Caco-2 (cell line): ENCODE data around the gene WDFY2. TPM values are rescaled to one million over a fixed set of nuclear protein-coding genes. Genes with fewer than 3 reads are reported as not detected.

Experiments
- BruUV-seq: library from RNA; stranded (reverse); fragments of 400-500 nt; replicated peaks from 2 replicates; lab custom pipeline; 2021; lab: Mats Ljungman, UMichigan
- CTCF ChIA-PET: fragments of 300-600 bp; sonication (Branson Sonifier 250); formaldehyde crosslinking; loops from one replicate; lab custom pipeline; 2022; ENCODE audit warnings: antibody characterized with exemption; lab: Charles Lee
- POLR2A ChIA-PET: fragments of 300-600 bp; sonication (Branson Sonifier 250); formaldehyde crosslinking; loops from one replicate; lab custom pipeline; 2022; ENCODE audit warnings: antibody characterized with exemption; lab: Charles Lee
- DNase-seq, 2 experiments: peaks; one replicate each; pipeline versions ENCODE4 v3.0.0 to v3.0.0-alpha.2; 2020 to 2022
- H3K27me3 ChIP-seq: replicated peaks from 2 replicates; pipeline ENCODE4 v1.6.0; 2011; ENCODE audit warnings: low read length; ENCODE audit not compliant: control insufficient read depth, insufficient read depth
- H3K36me3 ChIP-seq: 2 replicates; pipeline ENCODE4 v1.5.1; 2011; ENCODE audit warnings: low read length; ENCODE audit not compliant: control insufficient read depth, insufficient read depth
- H3K4me1 ChIP-seq: fragments of 250-450 bp; sonication (Bioruptor Pico); 2 replicates; pipeline ENCODE4 v1.5.1; 2020; ENCODE audit warnings: mild to moderate bottlenecking
- H3K4me3 ChIP-seq: 2 replicates; pipeline ENCODE4 v1.5.1; 2011; ENCODE audit warnings: low read depth, mild to moderate bottlenecking, control low read depth, low read length
- H3K9me3 ChIP-seq: fragments of 250-450 bp; sonication (Bioruptor Pico); 2 replicates; pipeline ENCODE4 v1.5.1; 2020; ENCODE audit warnings: mild to moderate bottlenecking, moderate library complexity
- H3K27ac Mint-ChIP-seq: one replicate; pipeline ENCODE4 v1.8.0; 2022; ENCODE audit warnings: mixed read lengths; ENCODE audit not compliant: unreplicated experiment
- H3K27me3 Mint-ChIP-seq: one replicate; pipeline ENCODE4 v1.8.0; 2022; ENCODE audit warnings: mixed read lengths; ENCODE audit not compliant: insufficient read depth, unreplicated experiment
- H3K36me3 Mint-ChIP-seq: one replicate; pipeline ENCODE4 v1.8.0; 2022; ENCODE audit warnings: mild to moderate bottlenecking, mixed read lengths; ENCODE audit not compliant: insufficient read depth, unreplicated experiment
- H3K4me1 Mint-ChIP-seq: one replicate; pipeline ENCODE4 v1.8.0; 2022; ENCODE audit warnings: low read depth, mixed read lengths; ENCODE audit not compliant: unreplicated experiment
- H3K4me3 Mint-ChIP-seq: one replicate; pipeline ENCODE4 v1.8.0; 2022; ENCODE audit warnings: mild to moderate bottlenecking, moderate library complexity, mixed read lengths; ENCODE audit not compliant: unreplicated experiment
- H3K9me3 Mint-ChIP-seq: one replicate; pipeline ENCODE4 v1.8.0; 2022; ENCODE audit warnings: mixed read lengths; ENCODE audit not compliant: unreplicated experiment
- intact Hi-C: fragments of 100-400 bp; cut with micrococcal nuclease; formaldehyde crosslinking; loops from one replicate; pipeline ENCODE4 v1.10.0; 2022; ENCODE audit not compliant: unreplicated experiment
- total RNA-seq: library from RNA; stranded (reverse); gene quantifications from 2 replicates; pipeline ENCODE4 v1.2.3, GENCODE V29; 2022
- TF ChIP-seq, protein P1 (sequence below), 2 experiments: fragments of 200-600 bp in 1 of 2; IDR thresholded peaks; 1 replicate in 1 of 2; 2 replicates in 1 of 2; pipeline versions ENCODE4 v1.5.1 to v1.8.0; 2011 to 2022; ENCODE audit warnings: antibody characterized with exemption in 1 of 2, control low read depth in 1 of 2, inconsistent platforms in 1 of 2, low read depth in 1 of 2, low read length in 1 of 2, mild to moderate bottlenecking in 1 of 2, moderate library complexity in 1 of 2; ENCODE audit not compliant: insufficient read depth in 1 of 2, severe bottlenecking in 1 of 2, unreplicated experiment in 1 of 2

The WDFY2 gene
- total RNA-seq, 1 experiment from 2014 or later: 9.2 TPM

DNA sequence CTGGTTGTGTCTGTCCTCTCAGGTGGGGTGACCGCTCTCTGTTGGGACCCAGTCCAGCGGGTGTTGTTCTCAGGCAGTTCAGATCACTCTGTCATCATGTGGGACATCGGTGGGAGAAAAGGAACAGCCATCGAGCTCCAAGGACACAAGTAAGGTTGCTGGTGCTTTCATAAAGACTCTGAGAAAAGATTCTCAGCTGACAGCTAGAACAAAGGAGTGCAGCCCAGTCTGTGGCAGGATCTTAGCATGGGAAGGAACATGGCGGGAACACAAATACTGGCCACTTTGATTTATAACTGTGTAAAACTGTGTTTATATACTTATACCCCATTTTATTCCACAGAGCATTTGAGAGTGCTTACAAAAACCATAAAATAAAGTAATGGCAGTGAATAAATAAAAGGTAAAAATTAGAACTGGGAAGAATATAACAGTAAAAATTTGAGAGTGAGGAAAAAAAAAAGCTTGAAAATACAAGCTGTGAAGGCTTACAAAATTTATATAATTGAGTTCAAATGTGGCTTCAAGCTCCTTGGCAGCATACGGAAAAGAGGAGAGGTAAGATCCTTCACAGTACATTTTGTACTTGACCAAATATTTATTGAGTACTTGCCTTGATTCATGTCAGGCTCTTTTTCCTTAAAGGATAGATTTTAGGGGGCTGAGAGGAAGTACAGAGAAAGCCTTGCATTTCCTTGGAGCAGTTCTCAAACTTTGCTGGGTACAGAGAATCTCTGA lies 154.9 kb downstream of the WDFY2 start:
- H3K27ac Mint-ChIP-seq: no peak overlapping the region

DNA sequence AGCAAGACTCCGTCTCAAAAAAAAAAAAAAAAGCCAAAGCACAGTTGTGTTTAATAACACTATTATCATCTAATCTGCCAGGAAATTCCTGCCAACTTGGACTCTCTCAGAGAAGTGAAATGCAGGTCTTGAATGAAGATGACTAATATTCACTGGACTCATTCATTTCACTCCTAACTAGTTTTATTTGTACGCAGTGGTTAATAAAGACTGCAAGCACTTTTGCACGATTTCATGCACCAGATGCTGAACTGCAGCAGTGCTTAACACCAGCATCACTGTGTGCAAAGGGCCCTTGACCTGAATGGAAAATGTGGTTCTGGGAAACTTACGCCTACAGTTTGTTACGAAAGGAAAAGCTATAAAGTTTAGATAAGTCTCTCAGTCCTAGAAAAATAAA lies 156.4 kb downstream of the WDFY2 start:
- H3K9me3 Mint-ChIP-seq: no peaks in the 10 kb centered on the region
- TF ChIP-seq, protein P1, sequence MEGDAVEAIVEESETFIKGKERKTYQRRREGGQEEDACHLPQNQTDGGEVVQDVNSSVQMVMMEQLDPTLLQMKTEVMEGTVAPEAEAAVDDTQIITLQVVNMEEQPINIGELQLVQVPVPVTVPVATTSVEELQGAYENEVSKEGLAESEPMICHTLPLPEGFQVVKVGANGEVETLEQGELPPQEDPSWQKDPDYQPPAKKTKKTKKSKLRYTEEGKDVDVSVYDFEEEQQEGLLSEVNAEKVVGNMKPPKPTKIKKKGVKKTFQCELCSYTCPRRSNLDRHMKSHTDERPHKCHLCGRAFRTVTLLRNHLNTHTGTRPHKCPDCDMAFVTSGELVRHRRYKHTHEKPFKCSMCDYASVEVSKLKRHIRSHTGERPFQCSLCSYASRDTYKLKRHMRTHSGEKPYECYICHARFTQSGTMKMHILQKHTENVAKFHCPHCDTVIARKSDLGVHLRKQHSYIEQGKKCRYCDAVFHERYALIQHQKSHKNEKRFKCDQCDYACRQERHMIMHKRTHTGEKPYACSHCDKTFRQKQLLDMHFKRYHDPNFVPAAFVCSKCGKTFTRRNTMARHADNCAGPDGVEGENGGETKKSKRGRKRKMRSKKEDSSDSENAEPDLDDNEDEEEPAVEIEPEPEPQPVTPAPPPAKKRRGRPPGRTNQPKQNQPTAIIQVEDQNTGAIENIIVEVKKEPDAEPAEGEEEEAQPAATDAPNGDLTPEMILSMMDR (IDR thresholded peaks at IDR 0.05; ENCODE audit: insufficient read depth in 1 of 2, low read depth in 1 of 2, low read length in 1 of 2, severe bottlenecking in 1 of 2, unreplicated experiment in 1 of 2): no peak
- no peak overlapping the region for H3K4me3 Mint-ChIP-seq
- Histone ChIP-seq H3K36me3 (no peaks in the 10 kb centered on the region), H3K4me1 (no peaks in the 10 kb centered on the region), H3K9me3 (no peaks in the 10 kb centered on the region), H3K4me3 (no peak overlapping the region), H3K27me3 (no peaks in the 10 kb centered on the region)
- no TSS peak for BruUV-seq
- no peak overlapping the region for H3K27ac Mint-ChIP-seq
- ChIA-PET CTCF (no interaction called here), POLR2A (interaction anchor here (0.7 kb wide), 1 partner anchor 287 kb away, joined by 3 read pairs; the partner anchor contains the start of gene INTS6)
- H3K27me3 Mint-ChIP-seq: no peaks in the 10 kb centered on the region
- intact Hi-C loops: no loop called here
- no peak for DNase-seq
- H3K4me1 Mint-ChIP-seq: no peaks in the 10 kb centered on the region
- peaks cover 5% of the 10 kb centered on the region for H3K36me3 Mint-ChIP-seq

More for the DNA sequence above, 154.9 kb downstream of the WDFY2 start:
- intact Hi-C loops: no loop called here
- Mint-ChIP-seq H3K9me3 (no peaks in the 10 kb centered on the region), H3K27me3 (no peaks in the 10 kb centered on the region), H3K4me3 (no peak overlapping the region), H3K36me3 (peaks cover 5% of the 10 kb centered on the region), H3K4me1 (no peaks in the 10 kb centered on the region)
- no peaks in the 10 kb centered on the region for H3K4me1 ChIP-seq
- no peaks in the 10 kb centered on the region for H3K27me3 ChIP-seq
- ChIA-PET POLR2A (no interaction called here), CTCF (no interaction called here)
- H3K9me3 ChIP-seq: no peaks in the 10 kb centered on the region
- no peaks in the 10 kb centered on the region for H3K36me3 ChIP-seq
- no peak for DNase-seq
- TF ChIP-seq, protein P1 (IDR thresholded peaks at IDR 0.05; ENCODE audit: insufficient read depth in 1 of 2, low read depth in 1 of 2, low read length in 1 of 2, severe bottlenecking in 1 of 2, unreplicated experiment in 1 of 2): no peak
- BruUV-seq: no TSS peak
- H3K4me3 ChIP-seq: no peak overlapping the region

DNA sequence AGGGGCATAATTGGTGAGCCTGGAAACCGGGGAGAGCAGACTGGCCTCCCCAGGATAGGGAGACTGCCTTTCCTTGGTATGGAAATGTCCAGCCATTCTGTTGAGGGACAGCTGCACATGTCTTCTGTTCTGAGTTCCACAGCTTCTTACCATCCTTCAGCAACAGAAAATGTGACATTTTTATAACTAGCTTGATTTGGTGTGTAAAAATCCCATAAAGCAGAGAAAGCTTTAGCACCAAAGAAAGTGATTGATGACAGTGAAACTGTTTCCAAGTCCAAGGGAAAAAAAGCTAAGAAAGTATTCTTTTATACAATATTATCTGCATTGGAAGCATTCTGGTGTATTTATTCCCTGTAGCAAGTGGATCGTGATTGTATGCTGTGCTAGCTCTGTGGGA lies 157.8 kb downstream of the WDFY2 start:
- Histone ChIP-seq H3K9me3 (peaks cover 1% of the 10 kb centered on the region), H3K4me3 (no peak overlapping the region), H3K4me1 (no peaks in the 10 kb centered on the region), H3K27me3 (no peaks in the 10 kb centered on the region), H3K36me3 (no peaks in the 10 kb centered on the region)
- TF ChIP-seq, protein P1 (IDR thresholded peaks at IDR 0.05; ENCODE audit: insufficient read depth in 1 of 2, low read depth in 1 of 2, low read length in 1 of 2, severe bottlenecking in 1 of 2, unreplicated experiment in 1 of 2): no peak
- Mint-ChIP-seq H3K36me3 (peaks cover 5% of the 10 kb centered on the region), H3K4me1 (no peaks in the 10 kb centered on the region), H3K27me3 (no peaks in the 10 kb centered on the region), H3K27ac (no peak overlapping the region), H3K9me3 (peaks cover under 1% of the 10 kb centered on the region), H3K4me3 (no peak overlapping the region)
- BruUV-seq: no TSS peak
- intact Hi-C loops: no loop called here
- POLR2A ChIA-PET: no interaction called here
- CTCF ChIA-PET: interaction anchor here (0.6 kb wide), 1 partner anchor 566 kb away, joined by 3 read pairs; no protein-coding TSS in a partner anchor
- no peak for DNase-seq
